Activated CD4-positive, alpha-beta T cell treated with anti-CD3 and anti-CD28 coated beads for 24 hours (primary cell): ENCODE data around the gene TMEM139.
"Not testable (repeated sequence)": the region's sequence is repeated elsewhere in the genome, so short reads cannot be mapped to it uniquely, and the experiment has no call there.

Source experiments
- DNase-seq, 2 donors: peaks; one replicate each; pipeline ENCODE4 v3.0.0-alpha.2; 2020; ENCODE audit warnings: low read depth in 2 of 2

The TMEM139 gene

DNA sequence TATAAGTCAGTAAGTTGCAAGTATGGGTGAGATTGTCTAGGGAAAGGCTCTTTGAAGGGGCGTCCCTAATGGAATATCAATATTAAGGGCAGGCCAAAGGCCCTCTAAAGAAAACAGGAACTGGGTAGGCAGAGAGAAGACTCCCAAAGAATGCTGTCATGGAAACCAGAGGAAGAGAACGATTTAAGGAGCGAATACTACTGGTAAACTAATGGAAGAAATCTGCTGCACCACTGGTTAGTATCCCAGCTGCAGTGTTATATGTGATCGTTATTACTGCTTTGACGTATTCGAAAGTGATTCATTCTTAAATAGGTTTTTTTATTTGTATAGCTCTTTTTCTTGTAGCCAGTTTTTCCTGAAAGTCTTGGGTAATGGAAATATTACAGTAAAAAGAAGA is 4.7 kb downstream of the TMEM139 start:
- no peak for DNase-seq

DNA sequence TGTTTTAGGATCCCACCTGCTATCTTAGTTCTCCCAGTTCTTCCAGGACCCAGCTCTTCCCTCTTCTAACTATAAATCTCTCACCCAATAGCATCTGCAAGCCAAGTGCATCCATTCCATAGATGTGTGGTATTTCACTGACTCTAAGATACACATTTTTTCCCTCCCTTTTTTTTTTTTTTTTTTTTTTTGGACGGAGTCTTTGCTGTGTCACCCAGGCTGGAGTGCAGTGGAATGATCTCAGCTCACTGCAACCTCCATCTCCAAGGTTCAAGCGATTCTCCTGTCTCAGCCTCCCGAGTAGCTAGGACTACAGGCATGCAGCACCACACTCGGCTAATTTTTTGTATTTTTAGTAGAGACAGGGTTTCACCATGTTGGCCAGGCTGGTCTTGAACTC is 5.1 kb downstream of the TMEM139 start:
- not testable (repeated sequence) for DNase-seq

DNA sequence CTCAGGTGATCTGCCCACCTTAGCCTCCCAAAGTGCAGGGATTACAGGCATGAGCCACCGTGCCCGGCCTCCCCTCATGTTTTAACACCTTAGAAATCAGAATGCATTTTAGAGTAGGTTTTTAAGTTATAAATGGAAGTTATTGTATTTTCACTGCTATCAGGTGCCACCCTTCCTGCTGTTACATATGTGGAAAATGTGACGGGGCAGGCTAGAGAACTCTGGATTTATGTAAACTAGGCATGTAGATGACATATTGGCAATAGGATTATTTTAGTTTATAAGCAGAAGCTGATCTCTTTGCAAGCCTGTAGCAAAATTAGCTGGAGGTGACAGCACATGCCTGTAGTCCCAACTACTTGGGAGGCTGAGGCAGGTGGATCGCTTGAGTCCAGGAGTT is 5.5 kb downstream of the TMEM139 start:
- DNase-seq, result no peak

DNA sequence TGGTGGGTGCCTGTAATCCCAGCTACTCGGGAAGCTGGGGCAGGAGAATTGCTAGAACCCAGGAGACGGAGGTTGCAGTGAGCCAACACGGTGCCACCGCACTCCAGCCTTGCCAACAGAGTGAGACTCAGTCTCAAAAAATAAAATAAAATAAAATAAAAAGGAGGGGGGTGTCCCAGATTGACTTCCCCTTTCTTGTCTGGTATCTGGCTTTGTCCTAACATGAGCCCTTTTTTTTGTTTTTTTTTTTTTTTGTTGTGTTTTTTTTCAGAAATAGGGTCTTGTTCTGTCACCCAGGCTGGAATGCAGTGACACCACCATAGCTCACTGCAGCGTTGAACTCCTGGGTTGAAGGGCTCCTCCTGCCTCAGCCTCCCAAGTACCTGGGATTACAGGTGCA is 8.1 kb downstream of the TMEM139 start:
- DNase-seq, result no peak

DNA sequence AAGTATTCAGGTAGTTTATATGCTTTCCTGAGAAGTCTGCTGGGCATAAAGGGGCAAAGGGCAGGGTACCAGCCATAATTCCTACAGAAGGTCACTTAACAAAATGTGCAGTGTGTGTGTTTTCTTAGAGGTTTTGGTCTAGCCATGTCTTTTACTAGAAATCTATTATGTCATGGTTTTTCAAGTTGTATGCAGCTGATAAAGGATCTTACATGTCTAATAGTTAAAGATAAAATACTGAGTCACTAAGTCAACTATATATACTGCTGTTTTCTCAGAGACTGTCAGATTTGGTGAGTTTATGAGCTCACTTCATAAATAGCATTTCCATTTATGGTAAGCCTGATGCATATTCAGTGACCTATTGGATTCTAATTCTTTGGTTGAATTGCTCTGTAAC is 11.1 kb downstream of the TMEM139 start:
- no peak for DNase-seq

DNA sequence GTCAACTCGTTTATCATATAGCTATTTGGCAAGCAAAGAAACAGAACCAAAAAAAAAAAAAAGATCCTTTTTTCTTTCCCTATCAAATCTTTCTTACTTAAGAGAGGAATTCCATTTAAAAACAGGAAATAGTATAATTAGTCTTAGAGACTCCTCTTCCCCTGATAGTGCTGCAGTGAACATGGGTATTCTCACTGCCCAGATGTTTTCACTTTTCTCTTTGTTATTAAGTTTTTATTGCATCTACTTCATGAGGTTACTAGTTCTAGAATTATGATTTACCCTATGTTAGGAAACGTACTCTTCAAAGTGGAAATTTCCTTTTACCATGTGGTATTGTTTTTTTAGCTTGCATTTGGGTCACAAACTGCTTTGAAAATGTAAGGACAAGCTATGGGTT is 11.9 kb downstream of the TMEM139 start:
- DNase-seq, result no peak

DNA sequence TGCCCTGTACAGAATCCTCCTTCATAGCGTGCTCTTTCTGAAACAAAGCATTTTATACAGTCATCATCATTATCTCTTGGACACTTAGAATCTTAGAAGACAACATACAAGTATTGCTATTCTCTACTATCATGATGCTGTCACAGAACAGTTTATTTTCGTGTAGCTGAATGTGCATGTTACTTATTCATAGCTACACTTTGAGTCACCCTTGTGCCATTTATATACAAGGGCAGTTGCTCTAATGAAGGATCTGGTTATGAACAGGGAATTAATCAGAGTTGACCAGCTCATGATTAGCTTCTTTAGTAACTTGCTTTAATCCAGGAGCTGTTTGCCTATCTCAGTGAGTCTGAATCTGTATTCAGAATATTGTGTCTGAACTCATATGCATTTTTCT is 14.6 kb downstream of the TMEM139 start:
- DNase-seq, result no peak

DNA sequence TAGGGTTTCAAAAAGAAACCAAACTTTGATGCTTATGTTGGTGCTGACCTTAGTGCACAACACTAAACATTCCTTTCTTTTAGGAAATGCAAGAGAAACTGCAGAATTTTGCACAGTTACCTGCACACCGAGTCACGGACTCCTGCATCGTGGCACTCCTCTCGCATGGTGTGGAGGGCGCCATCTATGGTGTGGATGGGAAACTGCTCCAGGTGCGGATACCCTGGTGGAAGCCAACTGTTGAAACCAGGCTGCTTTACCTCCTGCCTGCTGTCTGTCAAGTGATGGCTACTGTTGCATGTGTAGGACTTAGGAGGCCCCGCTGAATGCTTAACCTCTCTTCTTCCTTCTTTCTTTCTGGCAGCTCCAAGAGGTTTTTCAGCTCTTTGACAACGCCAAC is 15.1 kb downstream of the TMEM139 start:
- DNase-seq, result peak; percentile 25 to 40

DNA sequence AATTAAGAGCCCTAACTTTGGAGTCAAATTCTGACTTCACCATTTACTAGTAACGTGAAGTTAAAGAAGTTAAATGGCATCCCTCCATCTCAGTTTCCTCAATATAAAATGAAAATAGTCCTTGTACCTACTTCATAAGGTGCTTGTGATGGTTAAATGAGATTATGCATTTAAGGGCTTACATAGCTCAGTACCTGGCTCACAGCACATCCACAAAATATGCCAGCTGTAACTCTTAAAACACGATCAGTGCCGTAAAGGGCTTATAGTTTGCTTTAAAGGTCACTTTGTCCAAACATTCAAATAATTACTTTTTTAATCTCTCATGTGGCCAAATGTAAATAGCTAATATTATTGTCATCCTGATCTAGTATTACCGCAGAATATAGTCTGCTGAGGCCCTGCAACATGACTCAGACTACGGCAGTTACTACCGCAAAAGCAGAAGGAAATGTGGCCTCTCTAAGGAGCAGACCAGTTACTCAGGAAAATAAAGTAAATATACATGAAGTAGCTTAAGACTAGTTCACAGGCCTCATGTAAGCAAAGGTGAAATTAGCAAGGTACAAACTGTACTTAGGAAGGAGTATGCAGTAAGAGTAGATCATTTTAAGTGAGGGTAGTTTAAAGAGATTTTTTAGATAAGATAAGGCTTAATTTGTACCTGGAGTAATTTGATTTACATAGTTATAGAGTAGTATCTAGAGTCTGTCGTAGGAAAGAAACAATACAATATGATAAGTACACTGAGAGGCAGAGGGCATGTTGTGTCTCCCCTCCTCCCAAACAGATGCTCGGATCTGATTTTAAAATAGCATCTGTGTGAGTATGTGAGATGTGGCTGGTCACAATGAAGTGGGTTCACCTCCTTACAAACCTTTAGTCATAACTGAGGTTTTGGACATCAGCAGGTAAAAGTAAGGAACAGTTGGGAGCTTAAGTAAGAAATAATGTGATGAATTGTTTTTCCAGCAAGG is 16.5 kb downstream of the TMEM139 start:
- DNase-seq, result no peak

DNA sequence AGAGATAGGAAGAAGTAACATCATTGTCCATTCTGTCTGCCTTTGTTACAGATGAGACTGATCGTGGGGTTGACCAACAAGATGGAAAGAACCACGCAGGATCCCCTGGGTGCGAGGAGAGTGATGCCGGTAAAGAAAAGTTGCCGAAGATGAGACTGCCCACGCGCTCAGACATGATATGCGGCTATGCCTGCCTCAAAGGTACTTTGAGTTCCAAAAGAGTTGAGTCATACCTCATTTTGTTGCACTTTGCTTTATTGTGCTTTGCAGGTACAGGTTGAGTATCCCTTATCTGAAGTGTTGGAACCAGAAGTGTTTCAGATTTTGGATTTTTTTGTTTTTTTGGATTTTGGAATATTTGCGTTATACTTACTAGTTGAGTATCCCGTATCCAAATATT is 19.0 kb downstream of the TMEM139 start:
- no peak for DNase-seq

DNA sequence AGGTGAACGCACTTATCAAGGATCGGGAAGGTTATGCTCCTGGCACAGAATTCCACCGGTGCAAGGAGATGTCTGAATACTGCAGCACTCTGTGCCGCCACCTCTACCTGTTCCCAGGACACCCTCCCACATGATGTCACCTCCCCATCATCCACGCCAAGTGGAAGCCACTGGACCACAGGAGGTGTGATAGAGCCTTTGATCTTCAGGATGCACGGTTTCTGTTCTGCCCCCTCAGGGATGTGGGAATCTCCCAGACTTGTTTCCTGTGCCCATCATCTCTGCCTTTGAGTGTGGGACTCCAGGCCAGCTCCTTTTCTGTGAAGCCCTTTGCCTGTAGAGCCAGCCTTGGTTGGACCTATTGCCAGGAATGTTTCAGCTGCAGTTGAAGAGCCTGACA is 20.2 kb downstream of the TMEM139 start:
- no peak for DNase-seq

DNA sequence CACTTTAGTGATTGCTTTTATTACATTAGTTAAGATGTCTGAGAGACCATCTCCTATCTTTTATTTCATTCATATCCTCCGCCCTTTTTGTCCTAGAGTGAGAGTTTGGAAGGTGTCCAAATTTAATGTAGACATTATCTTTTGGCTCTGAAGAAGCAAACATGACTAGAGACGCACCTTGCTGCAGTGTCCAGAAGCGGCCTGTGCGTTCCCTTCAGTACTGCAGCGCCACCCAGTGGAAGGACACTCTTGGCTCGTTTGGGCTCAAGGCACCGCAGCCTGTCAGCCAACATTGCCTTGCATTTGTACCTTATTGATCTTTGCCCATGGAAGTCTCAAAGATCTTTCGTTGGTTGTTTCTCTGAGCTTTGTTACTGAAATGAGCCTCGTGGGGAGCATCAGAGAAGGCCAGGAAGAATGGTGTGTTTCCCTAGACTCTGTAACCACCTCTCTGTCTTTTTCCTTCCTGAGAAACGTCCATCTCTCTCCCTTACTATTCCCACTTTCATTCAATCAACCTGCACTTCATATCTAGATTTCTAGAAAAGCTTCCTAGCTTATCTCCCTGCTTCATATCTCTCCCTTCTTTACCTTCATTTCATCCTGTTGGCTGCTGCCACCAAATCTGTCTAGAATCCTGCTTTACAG is 20.8 kb downstream of the TMEM139 start:
- DNase-seq, result peak; percentile 58 to 68

DNA sequence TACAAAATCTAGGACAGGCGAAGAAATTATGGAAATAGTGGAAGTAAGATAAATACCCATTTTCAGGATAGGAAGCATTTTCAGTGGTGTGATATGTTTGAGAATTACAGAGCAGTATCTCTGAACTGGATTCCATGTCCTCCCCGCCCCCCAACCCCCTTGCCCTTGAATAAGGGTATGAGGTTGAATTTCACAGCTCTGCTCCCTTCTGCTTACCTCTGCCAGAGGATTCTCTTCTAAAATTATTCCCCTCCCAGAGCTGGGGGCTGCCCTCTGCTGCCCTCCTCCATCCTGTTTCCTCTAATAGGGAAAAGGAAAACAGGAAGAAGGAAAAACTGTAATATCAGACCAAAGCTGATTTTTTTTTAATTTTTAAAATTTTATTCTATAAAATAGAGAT is 23.9 kb downstream of the TMEM139 start:
- no peak for DNase-seq

DNA sequence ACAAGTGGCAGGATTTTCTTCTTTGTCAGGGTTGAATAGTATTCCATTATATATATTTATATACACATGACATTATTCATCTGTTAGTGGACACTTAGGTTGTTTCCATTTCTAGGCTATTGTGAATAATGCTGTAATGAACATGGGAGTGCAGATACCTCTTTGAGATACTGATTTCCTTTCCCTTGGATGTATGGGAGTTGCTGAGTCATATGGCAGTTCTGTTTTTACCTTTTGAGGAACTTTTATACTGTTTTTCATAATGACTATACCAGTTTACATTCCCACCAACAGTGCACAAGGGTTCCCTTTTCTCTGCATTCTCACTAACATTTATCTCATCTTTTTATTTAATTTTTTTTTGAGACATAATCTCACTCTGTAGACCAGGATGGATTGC is 29.4 kb downstream of the TMEM139 start:
- no peak for DNase-seq

DNA sequence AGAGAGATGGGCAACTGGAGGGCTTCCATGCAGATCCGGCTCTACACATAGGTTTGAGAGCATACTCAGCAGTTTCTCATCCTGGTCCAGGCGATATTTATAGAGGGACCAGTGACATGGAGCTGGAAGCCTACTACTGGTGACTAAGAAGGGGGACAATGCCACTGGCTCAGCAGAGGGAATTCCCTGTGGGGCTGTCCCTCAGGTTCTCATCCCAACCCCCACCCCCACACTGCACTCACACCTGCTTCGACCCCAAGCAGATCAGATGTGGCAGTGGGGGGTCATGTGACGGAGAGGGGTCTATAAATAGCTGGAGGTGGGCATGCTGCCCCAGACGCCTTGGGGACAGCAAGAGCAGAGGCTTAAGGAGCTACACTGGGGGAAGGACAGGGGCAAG is 31.0 kb downstream of the TMEM139 start, which contains the start of gene CLCN1:
Gene CLCN1, plus strand, starts transcription at position 336 of the 400 bp plus-strand sequence. CDS start 102 bp downstream, outside the sequence.
- no peak for DNase-seq

DNA sequence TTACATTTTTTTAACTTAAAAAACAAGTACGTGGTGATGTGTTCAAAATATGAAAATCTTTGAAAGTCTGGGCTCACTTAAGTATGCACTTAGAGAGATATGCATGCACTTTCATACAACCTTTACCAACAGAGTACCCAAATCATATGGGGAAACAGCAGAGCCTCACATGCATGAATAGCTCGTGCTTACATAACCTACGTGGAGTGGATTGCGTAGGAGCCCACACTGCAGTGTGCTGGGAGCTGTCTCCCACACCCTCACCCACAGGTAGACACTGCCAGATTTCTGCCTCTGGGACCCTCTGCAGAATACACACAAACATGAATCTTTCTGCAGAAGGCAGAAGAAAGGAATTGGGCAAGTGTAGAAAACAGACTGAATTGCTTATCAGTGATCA is 31.7 kb downstream of the TMEM139 start:
- no peak for DNase-seq

DNA sequence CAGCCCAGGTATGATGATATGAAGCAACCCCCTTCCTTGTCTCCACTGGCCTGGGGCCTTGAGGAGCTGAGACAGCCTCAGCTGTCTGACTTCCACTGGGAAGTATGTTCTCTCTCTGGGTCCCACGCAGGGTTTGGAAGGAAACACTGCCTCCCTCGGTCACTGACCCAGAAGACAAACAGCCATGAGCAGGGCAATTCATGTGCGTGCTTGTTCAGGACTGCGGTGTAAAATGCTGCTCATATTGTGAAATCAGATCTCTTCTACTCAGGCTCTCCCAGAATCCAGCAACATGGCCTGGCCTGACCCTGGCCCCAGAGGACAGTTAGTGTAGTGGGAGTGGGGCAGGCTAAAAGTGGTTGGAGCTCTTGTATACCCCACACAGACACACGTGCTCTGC is 33.9 kb downstream of the TMEM139 start:
- DNase-seq, result no peak

DNA sequence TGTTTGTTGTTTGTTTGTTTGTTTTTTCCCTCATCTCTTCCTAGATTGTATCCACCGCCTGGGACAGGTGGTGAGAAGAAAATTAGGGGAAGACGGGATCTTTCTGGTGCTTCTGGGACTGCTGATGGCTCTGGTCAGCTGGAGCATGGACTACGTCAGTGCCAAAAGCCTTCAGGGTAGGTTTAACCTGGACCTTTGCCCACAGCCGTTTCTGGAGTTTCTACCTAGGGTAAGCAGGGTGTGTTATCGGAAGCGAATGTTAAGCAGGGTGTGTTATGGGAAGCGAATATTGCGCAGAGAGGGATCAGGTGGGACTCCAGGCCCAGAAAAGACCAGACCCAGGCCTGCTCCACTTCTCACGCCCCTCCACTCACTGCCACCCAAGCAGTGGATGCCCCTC is 35.9 kb downstream of the TMEM139 start:
- DNase-seq, result no peak

DNA sequence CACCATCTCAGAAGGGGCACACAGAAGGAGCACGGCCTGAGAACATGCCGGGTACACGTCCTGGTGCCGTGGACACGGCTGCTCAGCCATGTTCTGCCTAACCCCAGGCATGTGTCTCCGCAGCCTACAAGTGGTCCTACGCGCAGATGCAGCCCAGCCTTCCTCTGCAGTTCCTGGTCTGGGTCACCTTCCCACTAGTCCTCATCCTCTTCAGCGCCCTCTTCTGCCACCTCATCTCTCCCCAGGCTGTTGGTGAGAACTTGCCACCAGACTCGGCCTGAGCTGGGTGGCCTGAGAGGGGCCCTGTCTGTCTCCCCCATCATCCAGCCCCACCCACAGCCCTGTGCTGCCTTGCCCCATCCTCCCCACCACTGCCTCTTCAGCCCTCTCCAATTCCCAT is 36.5 kb downstream of the TMEM139 start:
- no peak for DNase-seq

DNA sequence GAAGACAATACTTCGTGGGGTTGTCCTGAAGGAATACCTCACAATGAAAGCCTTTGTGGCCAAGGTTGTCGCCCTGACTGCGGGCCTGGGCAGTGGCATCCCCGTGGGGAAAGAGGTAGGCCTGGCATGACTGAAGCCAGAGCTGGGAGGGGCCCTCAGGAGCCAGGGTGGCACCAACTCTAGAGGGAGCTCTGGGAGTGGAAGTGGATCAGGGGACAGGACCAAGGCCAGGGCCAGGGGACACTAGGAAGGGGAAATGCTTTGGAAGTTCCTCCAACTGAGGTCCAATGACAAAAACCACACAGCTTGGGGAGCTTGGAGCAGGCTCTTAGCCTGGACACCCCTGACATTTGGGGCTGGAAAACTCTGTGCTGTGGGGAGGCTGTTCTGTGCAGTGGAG is 37.0 kb downstream of the TMEM139 start:
- no peak for DNase-seq

DNA sequence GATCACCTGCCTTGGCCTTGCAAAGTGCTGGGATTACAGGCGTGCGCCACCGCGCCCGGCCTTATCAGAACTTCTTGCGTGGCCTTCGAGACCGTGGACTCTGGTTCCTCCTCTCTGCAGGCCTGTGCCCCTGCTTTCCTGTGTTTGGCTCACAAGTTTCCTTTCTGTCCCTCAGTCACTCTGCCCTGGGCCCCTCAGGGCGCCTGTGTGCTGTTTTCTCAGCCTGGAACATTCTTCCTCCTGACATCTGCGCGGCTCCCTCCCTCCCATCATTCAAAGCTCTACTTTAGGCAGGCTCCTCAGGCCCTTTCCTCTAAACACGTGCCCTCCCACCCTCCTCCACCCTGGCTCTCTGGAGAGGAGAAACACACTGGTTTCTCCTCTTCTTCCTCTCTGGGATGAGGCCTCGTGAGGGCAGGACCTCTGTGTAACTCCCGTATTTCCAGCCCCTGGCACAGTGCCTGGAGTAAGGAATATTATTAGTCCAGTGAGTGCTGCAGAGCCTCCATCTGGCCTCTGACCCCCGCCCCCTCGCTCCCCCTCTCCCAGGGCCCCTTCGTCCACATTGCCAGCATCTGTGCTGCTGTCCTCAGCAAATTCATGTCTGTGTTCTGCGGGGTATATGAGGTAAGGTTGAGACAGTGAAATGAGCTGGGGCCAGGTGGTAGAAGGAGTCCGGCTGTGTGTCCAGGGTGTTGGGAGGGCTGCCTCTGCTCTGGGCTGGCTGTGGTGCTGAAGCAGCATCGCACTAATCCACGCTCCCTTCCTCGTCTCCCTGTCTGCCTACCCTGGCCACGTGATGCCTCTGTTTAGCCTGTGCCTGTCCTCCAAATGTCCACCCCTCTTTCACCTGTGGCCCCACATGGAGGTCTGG is 38.2 kb downstream of the TMEM139 start:
- no peak for DNase-seq

DNA sequence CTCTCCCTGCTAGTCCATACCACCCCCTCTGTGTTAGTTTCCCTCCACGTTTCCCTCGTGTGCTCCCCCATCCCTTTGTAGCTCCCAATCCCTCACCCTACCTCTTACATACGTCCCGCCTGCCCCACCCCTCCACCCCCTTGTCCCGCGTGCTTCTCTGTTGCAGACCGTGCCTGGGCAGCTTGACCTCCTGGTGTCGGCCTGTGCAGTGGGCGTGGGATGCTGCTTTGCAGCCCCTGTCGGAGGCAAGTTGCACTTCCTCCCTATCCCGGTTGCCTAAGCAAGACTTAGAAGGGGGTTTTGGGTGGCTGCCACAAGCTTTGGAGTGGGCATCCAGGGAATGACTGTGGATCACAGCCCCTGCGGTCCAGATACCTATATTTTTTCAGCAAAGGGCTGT is 38.9 kb downstream of the TMEM139 start:
- DNase-seq, result no peak
